B cell (primary cell): ENCODE measurements around the gene CLCN1.

ENCODE experiments used
- EZH2 ChIP-seq: IDR thresholded peaks from 2 replicates; pipeline ENCODE4 v1.6.1; 2012; ENCODE audit warnings: borderline replicate concordance, low read depth, mild to moderate bottlenecking, moderate library complexity, low read length; ENCODE audit not compliant: insufficient read depth, poor library complexity, severe bottlenecking
- TF ChIP-seq, protein P1 (sequence below): fragments of 200-600 bp; IDR thresholded peaks from one replicate; pipeline ENCODE4 v1.8.0; 2022; ENCODE audit warnings: antibody characterized with exemption, mild to moderate bottlenecking

DNA sequence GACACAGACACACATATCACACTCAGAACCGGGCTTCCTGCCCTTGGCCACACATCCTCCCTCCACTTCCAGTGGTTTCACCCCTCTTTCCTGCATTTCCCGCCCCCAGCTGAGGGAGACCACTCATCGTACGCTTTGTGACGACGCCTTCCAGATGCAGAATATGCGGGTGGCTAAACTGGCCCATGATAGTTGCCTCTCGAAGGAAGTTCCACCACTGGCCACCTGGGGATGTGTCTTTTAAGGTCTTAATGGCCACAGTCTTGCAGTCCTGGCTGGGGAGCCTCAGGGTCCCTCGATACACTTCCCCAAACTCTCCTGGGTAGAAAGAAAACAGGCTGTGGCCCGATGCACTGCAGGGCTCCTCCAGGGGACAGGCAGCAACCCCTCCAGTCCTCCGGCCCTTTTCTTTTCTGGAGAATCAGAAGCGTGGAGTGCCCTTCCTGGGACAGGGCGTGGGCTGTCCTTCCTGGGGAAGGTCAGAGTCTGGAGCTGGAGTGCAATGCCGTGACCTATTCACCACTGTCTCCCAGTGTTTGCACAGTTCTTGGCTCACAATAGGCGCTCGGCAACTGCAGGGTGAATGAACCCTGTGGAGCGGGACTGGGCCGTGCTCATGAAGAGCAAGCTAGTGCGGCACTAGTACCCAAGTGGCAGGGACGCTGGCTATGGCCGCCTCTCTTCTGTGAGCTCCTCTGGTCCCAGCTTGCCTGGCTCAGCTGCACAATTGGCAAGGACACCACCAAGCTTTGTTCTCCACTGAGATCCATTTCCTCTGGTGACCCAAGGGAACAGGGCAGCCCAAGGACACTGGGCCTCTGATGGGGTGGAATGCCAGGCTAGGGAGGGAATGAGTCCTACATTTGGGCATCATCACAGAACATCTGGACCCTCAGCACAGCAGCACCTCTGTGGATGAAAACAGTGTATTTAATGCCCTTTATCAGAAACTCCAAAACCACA lies 79.6 kb downstream of the CLCN1 start:
- TF ChIP-seq, protein P1, sequence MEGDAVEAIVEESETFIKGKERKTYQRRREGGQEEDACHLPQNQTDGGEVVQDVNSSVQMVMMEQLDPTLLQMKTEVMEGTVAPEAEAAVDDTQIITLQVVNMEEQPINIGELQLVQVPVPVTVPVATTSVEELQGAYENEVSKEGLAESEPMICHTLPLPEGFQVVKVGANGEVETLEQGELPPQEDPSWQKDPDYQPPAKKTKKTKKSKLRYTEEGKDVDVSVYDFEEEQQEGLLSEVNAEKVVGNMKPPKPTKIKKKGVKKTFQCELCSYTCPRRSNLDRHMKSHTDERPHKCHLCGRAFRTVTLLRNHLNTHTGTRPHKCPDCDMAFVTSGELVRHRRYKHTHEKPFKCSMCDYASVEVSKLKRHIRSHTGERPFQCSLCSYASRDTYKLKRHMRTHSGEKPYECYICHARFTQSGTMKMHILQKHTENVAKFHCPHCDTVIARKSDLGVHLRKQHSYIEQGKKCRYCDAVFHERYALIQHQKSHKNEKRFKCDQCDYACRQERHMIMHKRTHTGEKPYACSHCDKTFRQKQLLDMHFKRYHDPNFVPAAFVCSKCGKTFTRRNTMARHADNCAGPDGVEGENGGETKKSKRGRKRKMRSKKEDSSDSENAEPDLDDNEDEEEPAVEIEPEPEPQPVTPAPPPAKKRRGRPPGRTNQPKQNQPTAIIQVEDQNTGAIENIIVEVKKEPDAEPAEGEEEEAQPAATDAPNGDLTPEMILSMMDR, result no peak
- TF ChIP-seq EZH2, result no peak
